GM12873 (cell line): Measurements from ENCODE around the gene PHLDB3.

ENCODE experiments used
- CTCF ChIP-seq: IDR thresholded peaks from 2 replicates; pipeline ENCODE4 v1.5.1; 2012; ENCODE audit warnings: low read depth, mild to moderate bottlenecking, moderate library complexity, low read length, control low read depth; ENCODE audit not compliant: insufficient read depth; ENCODE audit errors: missing control alignments

The PHLDB3 gene

DNA sequence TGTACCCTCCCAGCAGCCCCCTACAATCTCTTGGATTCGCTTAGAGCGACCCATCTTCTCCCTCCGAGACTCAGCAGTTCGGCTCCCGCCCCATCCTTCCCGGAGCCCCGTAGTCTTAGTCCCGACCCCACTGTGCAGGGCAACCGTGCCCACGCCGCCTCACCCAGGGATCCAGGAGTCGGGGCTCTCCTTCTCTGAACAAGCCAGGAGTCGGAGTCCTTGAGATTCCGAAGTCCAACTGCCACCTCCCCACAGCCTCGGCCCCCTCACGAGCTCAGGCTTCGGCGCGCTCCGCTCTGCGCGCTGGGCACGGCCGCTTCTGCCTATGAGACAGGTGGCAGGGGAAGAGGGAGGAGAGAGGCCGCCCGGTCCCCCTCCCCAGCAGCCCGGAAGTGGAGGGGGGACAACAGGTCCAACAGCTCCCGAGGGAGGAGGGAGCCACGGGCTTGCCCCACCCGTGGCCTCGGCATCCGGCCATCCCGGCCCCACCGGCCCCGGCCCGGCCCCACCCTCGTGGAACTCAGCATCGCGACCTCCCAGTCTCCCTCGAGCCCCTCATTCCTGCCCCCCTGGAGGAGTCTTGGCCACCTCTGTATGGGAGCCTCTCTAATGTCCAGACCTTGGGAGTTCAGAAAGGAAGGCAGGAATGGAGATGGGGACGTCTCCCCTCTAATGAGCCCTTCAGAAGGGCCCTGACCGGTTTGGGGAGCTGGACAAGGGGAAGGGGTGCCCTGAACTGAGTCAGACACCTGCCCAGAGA lies at the start of gene PHLDB3:
Gene PHLDB3 (minus strand): TSS at position 321 of the 760 bp plus-strand sequence. CDS start 628 bp downstream, outside the sequence.
- no peak for TF ChIP-seq CTCF

DNA sequence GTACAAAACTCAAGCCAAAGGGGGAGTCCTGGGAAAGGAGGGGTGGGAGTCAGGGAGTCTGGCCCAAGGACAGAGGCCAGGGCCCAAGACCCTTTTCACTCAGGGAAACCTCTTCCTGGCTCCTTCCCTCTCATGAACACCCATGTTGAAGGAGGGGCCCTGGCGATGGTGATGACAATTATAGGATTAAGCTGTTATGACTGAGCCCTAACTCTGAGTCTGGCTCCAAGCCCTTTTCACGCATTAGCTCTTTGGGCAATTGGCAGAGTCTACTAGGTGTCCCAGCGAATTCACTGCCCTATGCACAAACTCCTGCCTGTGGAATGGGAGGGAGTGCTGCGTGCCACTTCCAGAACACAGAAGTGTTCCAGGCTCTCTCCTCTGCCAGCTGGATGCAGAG lies 49.1 kb upstream of the PHLDB3 start:
- TF ChIP-seq CTCF, result no peak

DNA sequence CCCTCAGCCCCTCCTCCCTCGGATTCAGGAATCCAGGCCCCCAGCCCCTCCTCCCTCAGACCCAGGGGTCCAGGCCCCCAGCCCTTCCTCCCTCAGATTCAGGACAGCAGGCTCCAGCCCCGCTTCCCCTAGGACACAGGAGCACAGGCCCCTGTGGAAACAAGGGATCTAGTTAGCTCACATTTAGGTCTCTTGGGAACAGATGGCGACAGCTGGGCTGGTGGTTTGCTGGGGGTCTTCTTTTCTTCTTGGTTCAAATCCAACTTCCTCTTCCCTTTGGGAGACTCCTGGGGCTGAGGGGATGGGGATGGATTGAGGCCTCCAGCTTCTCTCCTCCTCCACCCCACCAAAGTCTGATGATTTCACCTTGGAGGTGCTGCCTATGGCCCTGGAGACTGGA lies 48.1 kb upstream of the PHLDB3 start:
- no peak for TF ChIP-seq CTCF

DNA sequence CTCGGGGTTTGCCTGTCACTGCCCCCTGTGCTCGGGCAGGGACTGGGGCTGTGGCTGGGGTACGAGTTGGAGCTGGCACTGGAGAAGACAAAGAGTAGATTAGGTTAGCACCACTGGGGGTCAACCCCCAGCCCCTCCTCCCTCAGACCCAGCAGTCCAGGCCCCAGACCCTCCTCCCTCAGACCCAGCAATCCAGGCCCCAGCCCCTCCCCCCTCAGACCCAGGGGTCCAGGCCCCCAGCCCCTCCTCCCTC lies 47.6 kb upstream of the PHLDB3 start:
- TF ChIP-seq CTCF, result no peak

DNA sequence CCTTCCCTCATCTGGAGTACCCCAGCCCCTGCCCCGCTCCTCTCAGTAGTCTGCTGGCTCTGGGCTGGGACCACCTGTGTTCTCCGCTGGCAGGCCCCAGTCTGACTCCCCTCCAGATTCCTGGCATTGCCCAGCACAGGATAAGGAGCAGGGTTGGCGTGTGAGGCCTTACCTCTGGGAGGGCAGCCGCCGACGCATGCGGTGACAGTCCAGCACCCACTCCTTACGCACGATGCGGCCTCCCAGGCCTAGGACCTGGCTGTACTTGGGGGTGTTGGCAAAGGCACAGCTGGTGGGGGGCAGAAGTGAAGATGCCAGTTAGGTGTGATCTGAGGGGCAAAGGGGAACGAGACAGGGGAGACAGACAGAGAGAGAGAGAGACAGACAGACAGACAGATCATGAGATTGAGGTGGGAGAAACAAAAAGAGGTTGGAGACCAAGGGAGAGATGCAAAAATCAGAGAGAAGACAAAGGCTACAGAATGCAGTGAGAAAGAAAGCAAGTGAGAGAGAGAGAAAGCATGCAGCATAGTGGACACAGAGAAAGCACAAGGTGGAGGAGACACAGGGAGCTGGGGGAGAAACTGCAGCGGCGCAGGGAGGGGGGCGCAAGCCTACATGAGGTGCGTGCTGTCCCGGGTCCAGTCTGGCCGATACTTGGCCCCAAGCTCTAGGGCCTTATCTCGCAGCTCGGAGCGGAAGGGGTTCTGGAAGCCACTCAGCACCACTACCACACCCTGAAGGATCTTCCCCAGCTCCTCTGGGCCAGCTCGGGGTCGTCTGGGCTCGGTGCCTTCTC lies 47.1 kb upstream of the PHLDB3 start:
- TF ChIP-seq CTCF, result no peak

DNA sequence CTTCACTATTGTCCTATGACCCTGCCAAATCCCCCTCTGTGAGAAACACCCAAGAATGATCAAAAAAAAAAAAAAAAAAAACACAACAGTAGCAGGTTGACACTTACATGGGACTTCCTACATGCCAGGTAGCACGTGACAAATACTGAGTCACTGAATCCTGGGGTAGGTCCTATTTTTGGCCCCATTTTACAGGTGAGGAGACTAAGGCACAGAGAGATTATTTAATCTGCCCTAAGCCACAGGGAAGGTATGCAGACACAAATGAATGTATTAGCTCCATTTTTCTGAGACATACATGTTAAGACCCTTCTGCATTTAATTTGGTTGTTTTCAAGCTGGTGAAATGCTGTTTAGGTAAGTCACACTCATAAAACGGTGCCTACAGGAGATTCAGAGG lies 44.2 kb upstream of the PHLDB3 start:
- no peak for TF ChIP-seq CTCF

GRCh38 chr19:43546581-43546980 lies 42.0 kb upstream of the PHLDB3 start:
- no peak for TF ChIP-seq CTCF
